CD1c-positive myeloid dendritic cell (primary cell): Measurements from ENCODE around the gene MKI67.
"Not testable (repeated sequence)": the region's sequence is repeated elsewhere in the genome, so short reads cannot be mapped to it uniquely, and the experiment has no call there.

Experiments used
- DNase-seq: peaks from one replicate; pipeline ENCODE4 v3.0.0-alpha.2; 2016; ENCODE audit errors: extremely low spot score

The MKI67 gene

GRCh38 chr10:128103229-128103714, 23.0 kb downstream of the MKI67 start:
- DNase-seq, result no peak

- no peak for DNase-seq
Observed at GRCh38 chr10:128102480-128103228, 23.6 kb downstream of the MKI67 start.

DNA sequence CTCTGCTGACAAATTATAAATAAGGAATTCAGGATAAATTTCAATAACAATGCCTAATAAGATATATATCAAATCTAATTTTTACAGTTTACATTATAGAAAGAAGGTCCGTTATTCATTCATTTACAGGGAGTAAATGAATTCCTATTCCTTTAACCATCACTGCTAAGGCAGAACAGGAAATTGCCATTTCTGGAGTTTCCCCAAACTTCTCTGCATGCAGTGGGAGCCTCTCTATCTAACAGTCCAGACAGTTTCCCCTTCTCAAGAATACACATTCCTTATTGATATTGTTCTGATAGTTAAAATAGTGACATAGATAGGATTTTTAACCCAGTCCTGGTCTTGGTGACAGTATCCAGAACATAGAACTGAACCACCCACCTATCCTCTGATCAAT, 24.3 kb downstream of the MKI67 start:
- no peak for DNase-seq

DNA sequence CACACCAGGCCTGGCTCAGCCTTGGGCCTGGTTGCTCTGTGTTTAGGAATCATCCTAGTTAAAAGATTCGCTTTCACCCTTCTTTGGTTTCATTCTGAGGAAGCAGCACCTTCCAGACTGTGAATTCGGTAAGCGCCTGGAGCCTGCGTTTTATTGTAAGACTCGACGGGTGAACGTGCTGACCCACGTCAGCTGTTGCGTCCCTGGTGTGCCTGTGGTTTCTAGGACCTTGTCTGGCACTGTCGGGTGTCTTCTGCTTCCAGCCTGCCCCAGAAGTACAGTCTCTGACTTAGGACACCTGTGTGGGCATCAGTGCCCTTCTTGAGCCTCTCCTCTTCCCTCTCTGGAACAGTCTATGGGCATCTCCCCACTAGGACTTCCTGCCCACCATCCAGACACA, 26.3 kb downstream of the MKI67 start:
- no peak for DNase-seq

DNA sequence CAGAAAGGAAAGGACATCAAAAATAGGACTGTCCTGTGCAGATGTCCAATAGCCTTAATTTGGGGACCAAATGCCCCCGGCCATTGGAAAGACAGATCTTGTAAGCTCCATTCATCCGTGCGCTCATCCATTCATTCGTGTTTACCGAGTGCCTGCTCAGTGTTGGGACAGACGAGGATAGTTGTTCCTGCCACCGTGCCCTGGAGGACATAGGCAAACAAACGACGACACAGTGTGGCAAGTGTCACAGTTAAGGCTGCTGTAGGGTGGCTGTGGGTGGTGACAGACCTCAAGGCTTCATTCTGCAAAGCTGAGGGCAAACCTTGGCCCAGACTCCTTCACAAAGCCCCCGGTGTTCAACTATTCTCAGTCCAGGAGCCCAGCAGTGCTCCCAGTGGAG, 27.6 kb downstream of the MKI67 start:
- DNase-seq, result no peak

DNA sequence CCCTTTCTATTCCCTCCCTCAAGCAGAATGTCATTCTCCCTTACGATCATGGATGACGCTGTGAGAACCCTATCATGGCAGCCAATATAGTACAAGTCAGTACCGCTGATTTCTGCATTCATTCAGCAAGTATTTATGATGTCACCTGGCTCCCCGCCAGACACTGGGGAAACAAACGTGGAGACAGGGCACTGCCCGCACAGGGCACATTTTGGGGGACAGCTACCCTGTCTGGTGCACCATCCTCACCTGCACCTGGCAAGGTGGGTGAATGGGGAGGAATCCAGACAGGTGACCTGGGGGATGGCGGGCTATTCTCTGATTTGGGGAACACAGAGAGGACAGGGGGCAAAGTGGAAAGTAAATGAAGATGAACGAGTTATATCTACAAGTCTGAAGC, 28.4 kb downstream of the MKI67 start:
- no peak for DNase-seq

DNA sequence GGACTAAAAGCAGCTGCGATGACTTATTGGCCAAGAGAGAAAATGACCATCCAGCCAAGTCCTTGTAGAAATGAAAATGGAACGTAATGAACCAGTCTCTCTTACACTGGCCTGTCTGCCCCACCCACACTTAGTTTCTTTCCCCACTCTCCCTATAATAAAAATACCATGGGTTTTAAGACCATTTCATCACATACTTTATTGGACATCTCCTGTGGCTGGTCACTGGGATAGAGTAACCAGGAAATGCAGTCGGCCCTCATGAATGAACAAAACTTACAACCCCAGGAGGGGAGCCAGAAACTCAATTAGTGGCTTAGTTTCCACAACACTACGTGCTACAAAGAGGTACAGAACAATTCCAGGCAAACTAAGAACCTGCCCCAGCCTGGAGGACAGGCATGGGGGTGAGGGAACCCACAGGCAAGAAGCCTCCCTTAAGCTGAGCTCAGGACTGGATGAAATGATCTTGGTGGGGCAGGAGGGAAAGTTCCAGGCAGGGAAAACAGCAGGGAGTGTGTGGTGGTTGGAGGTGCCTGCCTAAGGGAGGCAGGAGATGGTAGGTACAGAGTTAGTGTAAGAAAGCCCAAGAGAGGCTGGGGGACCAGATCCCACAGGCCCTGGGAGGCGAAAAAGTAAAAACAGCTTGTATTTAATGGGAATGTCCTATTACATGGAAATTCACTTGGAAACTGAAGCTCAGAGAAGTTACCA, 29.6 kb downstream of the MKI67 start:
- no peak for DNase-seq

GRCh38 chr10:128095753-128096469, 30.3 kb downstream of the MKI67 start:
- no peak for DNase-seq

- peak; percentile 67 for DNase-seq
Observed at GRCh38 chr10:128095027-128095752, 31.0 kb downstream of the MKI67 start.

DNA sequence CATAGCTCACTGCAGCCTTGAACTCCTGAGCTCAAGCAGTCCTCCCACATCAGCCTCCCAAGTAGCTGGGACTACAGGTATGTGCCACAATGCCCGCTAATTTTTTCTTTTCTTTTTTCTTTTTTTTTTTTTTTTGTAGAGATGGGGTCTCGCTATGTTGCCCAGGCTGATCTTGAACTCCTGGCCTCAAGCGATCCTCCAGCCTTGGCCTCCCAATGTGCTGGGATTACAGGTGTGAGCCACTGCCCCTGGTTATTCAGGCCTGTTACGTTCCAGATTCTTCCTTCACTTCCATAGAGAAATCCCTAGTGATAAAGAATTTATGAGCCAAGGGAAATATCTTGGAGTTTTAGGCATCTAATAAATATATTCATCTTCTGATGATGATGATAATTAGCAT, 31.6 kb downstream of the MKI67 start:
- not testable (repeated sequence) for DNase-seq

DNA sequence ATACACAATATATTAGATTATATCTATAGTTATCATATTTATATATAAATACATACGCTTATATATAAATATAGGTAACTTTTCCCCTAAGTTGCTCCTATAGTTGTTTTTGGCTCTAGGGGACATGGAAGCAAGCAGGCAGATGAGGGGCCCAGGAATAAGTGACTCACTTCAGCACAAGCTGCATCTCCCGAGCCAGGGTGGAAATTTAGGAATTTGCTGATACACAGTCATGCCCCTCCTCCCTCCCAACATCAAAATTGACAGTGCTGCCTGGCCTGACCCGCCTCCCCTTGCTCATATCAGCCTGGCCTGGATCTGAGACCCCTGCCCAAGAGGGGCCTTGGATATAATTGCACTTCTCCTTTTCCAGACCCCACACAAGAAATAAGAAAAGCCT, 33.8 kb downstream of the MKI67 start:
- DNase-seq, result no peak

- DNase-seq, result no peak
Observed at GRCh38 chr10:128091636-128092210, 34.5 kb downstream of the MKI67 start.

GRCh38 chr10:128087884-128088709, 38.1 kb downstream of the MKI67 start:
- no peak for DNase-seq

- DNase-seq, result peak; percentile 45
Observed at GRCh38 chr10:128087146-128087883, 38.9 kb downstream of the MKI67 start.

GRCh38 chr10:128086003-128086863, 40.0 kb downstream of the MKI67 start:
- DNase-seq, result no peak

GRCh38 chr10:128084991-128085390, 41.2 kb downstream of the MKI67 start:
- no peak for DNase-seq

DNA sequence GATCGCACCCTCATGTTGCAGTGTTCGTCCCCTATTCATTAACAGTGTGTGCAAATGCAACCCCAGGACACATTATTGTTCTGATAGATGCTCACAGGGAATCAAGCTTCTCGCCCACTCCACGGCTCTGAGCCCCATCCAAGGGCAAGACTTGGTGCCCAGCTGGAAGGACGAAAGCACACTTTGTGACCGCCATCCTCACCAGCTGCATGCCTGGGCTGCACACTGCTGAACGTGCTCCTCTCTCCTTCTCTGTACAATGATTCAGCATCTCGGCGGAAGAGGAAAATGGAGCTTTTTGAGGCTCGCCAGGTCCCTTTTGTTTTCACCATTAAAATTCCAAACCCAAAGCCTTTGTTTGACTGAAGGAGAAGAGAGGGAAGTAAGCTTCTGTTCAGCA, 41.9 kb downstream of the MKI67 start:
- no peak for DNase-seq

DNA sequence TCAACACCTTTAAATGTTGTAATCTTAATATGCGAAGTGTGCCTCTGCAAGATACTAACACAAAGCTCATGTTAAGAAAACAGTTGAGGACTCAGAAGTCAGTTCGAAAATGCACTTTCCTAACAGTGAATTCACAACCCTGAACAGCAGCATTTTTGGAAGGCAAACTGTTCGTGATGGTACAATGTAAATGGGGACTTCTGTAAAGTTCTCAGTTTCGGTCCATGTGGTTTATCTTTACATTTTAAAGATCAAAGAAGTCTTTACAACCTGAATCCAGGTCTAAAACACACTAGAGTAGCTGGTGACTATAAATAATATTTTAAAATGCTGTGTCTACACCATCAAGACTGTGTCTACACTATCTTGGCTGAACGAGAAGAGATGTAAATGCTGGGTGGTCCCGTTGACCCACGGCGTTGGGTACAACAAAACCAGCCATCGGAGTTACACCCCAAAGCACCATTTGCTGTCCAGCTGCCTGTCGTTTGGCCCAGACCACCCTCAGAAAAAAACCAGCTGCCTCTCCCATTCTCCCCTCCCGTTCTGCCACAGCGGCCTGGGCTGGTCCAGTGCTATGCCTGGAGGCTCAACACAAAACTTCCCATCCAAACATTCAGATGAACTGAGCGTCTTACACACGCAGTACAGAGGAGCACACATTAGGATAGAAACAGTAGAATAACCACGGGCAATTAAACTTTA, 42.9 kb downstream of the MKI67 start:
- no peak for DNase-seq
